ENCODE measurements around the gene HTR1D. TPM values are rescaled to one million over a fixed set of nuclear protein-coding genes. Genes with fewer than 3 reads are reported as not detected.

The HTR1D gene
- 0.05 TPM in 1 of 2 replicates, not detected in the other for total RNA-seq

DNA sequence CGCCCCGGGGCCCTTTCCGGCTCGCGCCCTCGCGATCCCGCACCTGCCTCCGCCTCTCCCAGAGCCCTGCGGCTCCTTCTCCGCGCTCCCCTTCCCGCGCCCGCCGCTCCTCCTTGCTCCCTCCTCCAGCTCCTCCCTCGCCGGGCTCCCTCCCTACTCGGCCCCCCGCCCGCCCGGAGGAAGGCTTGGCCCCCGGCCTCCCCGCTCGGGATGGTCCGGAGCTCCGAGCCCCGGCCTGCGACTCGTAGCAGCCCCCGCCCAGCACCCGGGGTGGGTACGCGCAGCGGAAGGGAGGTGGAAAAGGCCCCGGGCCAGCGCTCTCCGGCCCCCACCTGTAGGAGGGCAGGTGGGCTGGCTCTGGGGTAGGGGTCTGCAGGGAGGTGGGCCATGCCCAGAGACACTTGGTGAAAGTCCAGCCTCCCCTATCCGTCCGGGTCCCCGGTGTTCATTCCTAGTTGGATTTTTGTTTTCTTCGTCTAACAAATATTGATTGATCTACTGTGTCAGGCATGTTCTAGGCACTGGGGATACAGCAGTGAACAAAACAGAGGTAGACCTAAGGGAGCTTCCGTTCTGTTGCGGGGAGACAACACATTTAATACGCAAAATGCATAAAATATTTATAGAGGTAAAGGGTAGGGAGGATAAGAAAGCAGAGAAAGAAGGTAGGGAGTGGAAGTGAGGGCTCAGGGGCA lies at the start of gene HTR1D:
HTR1D (minus strand) TSS at position 82 of the 695 bp plus-strand sequence. CDS start 23,283 bp downstream, outside the sequence.

DNA sequence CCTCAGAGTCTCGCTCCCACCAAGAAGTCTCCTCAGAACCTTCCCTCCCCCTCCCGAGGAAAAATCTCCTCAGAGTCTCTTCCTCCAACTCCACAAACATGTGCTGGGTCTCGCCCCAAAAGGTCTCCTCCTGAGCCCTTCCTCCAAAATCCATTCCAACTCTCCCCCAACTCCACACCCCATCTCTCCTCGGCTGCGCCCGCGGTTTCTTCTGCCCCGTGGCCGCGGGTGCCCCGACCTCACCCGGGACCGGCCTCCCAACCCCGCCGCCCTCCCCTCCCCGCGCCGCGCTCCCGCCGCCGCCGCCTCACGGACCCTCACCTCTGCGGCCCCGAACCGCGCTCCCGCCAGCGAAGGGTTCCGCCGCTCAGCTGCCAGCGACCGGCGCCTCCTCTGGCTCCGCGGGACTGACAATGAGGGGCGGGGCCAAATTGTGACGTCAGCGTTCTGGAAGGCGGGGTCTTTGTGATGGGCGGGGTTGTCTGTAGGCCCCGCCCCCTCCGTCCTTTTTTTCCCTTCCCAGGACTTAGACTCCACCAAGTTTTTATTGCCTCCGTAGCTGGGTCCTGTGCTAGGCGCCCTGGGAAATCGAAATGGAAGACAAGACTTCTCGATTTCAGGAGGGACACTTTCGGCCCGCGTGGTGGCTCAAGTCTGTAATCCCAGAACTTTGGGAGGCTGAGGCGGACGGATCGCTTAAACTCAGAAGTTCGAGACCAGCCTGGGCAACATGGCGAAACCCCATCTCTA lies 48.7 kb downstream of the HTR1D start, which contains the start of gene LUZP1:
LUZP1 (minus strand) TSS at position 412 of the 750 bp plus-strand sequence.

Other genes starting within 250 kb of the HTR1D start
- gene LACTBL1, start 244.6 kb downstream of the HTR1D start, total RNA-seq, result not detected in 2 replicates
- gene TEX46, start 201.7 kb downstream of the HTR1D start, total RNA-seq, result not detected in 2 replicates
- 86.4 and 121 TPM in 2 replicates for gene KDM1A, start 198.0 kb downstream of the HTR1D start, total RNA-seq
- gene LUZP1, start 48.6 kb downstream of the HTR1D start, total RNA-seq, result 34.1 and 66.6 TPM in 2 replicates
- gene HNRNPR, start 126.8 kb upstream of the HTR1D start, total RNA-seq, result 60.6 and 87.4 TPM in 2 replicates
- 15.7 and 16.0 TPM in 2 replicates for gene ZNF436, start 152.3 kb upstream of the HTR1D start, total RNA-seq
- gene TCEA3, start 207.2 kb upstream of the HTR1D start, total RNA-seq, result 9.8 and 13.9 TPM in 2 replicates

Data from smooth muscle cell of the umbilical artery (primary cell).